GM12891 (cell line): ENCODE data around the gene MAGEA8.
"Not testable (repeated sequence)": the region's sequence is repeated elsewhere in the genome, so short reads cannot be mapped to it uniquely, and the experiment has no call there.

Source experiments
- DNase-seq: peaks from one replicate; pipeline ENCODE4 v3.0.0; 2011; ENCODE audit warnings: low spot score; ENCODE audit not compliant: insufficient read length
- FAIRE-seq: peaks from 2 replicates; lab custom pipeline; 2011; peaks lifted over from hg19 to GRCh38; lab: Jason Lieb, UNC
- PAX5 ChIP-seq: IDR thresholded peaks from 2 replicates; pipeline ENCODE4 v1.6.1; 2011; ENCODE audit warnings: low read length, moderate library complexity, mild to moderate bottlenecking; ENCODE audit not compliant: insufficient read depth, severe bottlenecking
- POLR2A ChIP-seq: IDR thresholded peaks from 2 replicates; pipeline ENCODE4 v1.6.1; 2011; ENCODE audit warnings: low read depth, low read length, control low read depth
- POLR2AphosphoS5 ChIP-seq: IDR thresholded peaks from 2 replicates; pipeline ENCODE4 v1.6.1; 2011; ENCODE audit warnings: low read depth, low read length, control low read depth
- POU2F2 ChIP-seq: IDR thresholded peaks from 2 replicates; pipeline ENCODE4 v1.6.1; 2011; ENCODE audit warnings: low read depth, mild to moderate bottlenecking, control low read depth, low read length, moderate library complexity
- SPI1 ChIP-seq: IDR thresholded peaks from 2 replicates; pipeline ENCODE4 v1.6.1; 2011; ENCODE audit warnings: low read depth, low read length, control low read depth
- TAF1 ChIP-seq: IDR thresholded peaks from 2 replicates; pipeline ENCODE4 v1.6.1; 2011; ENCODE audit warnings: low read depth, low read length, control low read depth

MAGEA8 gene

DNA sequence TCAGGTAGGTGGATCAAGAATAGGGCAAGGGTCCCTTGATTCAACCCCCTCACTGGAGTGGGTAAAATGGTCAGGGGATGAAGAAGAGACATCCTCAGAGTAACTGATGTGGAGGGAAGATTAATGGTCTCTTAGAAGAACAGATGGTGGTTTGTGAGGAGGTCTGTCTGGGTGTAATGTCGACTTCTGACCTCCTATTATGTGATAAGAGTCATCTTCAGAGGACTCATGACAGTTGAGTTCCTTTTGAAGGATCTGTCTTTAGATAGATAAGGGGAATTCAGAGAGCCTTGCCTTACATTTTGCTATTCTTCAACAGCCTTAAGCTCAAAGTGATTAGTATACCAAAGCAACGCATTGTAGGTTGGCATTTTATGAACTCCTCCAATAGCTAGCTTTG lies 27.1 kb upstream of the MAGEA8 start:
- DNase-seq = no peak
- no peak for FAIRE-seq
- TF ChIP-seq PAX5 (no peak), SPI1 (no peak), POLR2AphosphoS5 (no peak), POLR2A (no peak), TAF1 (no peak), POU2F2 (no peak)

GRCh38 chrX:149858592-149858991 lies 22.4 kb upstream of the MAGEA8 start:
- DNase-seq (no peak), FAIRE-seq (no peak)
- TF ChIP-seq POU2F2 = no peak

GRCh38 chrX:149860445-149860844 lies 20.5 kb upstream of the MAGEA8 start:
- no peak for TF ChIP-seq SPI1
- TF ChIP-seq PAX5 = no peak
- TF ChIP-seq POU2F2 = no peak
- TF ChIP-seq POLR2A = no peak
- no peak for TF ChIP-seq TAF1
- no peak for TF ChIP-seq POLR2AphosphoS5
- FAIRE-seq (peak; percentile 48), DNase-seq (no peak)

DNA sequence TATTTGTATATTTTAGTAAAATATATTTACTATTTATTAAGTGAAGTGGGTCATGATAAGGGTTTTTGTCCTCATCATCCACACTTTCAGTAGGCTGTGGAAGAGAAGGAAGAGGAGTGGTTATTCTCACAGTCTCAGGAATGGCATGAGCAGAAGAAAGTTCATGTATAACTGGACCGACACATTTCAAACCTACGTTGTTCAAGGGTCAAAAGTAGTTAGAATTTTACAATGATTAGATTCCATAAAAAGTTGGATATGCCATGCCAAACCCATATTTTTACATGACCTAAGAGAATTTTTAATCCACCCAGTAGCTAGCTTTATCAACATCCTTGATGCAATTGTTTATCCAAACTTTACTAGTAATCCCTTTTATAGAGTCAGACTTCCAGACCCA lies 15.6 kb upstream of the MAGEA8 start:
- TF ChIP-seq PAX5 = no peak
- no peak for TF ChIP-seq SPI1
- no peak for TF ChIP-seq POLR2A
- no peak for TF ChIP-seq TAF1
- TF ChIP-seq POU2F2 = no peak
- no peak for TF ChIP-seq POLR2AphosphoS5
- FAIRE-seq (no peak), DNase-seq (no peak)

DNA sequence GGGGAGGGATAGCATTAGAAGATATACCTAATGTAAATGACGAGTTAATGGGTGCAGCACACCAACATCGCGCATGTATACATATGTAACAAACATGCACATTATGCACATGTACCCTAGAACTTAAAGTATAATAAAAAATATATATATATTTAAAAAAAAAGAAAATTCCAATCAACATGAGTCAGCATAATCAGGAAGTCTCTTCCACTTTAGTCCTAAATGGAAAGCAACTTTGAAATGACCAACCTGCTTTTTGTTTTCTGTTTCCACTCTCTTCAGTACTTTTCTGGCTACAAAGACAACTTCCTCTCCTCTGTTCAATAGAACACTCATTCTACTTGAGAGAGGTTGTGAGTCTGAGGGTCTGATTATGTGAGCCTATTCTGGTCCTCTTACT lies 13.5 kb upstream of the MAGEA8 start:
- no peak for FAIRE-seq
- DNase-seq = no peak
- TF ChIP-seq PAX5 = no peak
- no peak for TF ChIP-seq TAF1
- no peak for TF ChIP-seq POU2F2
- no peak for TF ChIP-seq SPI1
- no peak for TF ChIP-seq POLR2A
- TF ChIP-seq POLR2AphosphoS5 = no peak

GRCh38 chrX:149870840-149871239 lies 10.1 kb upstream of the MAGEA8 start:
- FAIRE-seq (no peak), DNase-seq (no peak)
- TF ChIP-seq POU2F2 (no peak), PAX5 (no peak), TAF1 (no peak), SPI1 (no peak), POLR2AphosphoS5 (no peak), POLR2A (no peak)

DNA sequence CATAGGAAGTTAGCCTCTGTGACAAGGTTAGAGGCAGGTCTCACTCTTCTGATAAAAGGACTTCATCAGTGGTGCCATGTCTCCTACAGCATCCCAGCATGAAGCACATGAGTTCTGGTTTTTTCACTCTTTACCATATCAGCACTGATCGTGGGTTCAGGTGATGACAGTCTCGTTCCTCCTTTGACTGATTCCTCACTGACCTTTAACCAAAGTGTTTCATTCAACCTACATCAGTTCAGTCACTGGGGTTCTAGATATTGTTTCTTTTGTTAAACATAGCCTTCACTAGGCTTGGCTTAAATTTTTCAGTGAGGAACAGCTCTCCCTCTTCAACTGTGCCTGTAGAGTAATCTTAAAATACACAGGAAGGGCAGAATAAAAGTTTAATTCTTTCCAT lies 9.6 kb upstream of the MAGEA8 start:
- DNase-seq (no peak), FAIRE-seq (no peak)
- TF ChIP-seq PAX5 (no peak), SPI1 (no peak)

- DNase-seq = peak; percentile 19
- FAIRE-seq = peak; percentile 95
- no peak for TF ChIP-seq SPI1
- no peak for TF ChIP-seq POLR2AphosphoS5
- TF ChIP-seq POU2F2 = no peak
- TF ChIP-seq TAF1 = no peak
- no peak for TF ChIP-seq PAX5
- no peak for TF ChIP-seq POLR2A
Measured at GRCh38 chrX:149871940-149872339, 9.0 kb upstream of the MAGEA8 start.

DNA sequence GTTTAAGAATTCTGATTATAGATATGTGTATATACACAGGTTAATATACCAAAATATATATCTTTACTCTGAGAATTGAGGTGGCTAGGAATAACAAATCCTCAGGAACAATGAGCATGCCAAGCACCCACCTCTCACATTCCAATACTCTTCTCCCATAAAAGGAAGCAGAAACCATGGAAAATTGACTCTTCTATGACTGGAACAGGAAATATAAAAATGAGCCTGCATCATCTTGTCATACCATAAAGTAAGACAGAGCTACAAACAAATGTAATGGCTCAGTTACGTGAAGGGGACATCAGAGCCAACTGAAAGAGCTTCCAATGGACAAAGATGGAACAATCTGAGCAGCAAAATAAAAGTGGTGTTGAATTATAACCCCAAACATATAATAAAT lies 3.8 kb upstream of the MAGEA8 start:
- TF ChIP-seq POLR2AphosphoS5 (no peak), POU2F2 (no peak)
- FAIRE-seq (no peak), DNase-seq (no peak)

DNA sequence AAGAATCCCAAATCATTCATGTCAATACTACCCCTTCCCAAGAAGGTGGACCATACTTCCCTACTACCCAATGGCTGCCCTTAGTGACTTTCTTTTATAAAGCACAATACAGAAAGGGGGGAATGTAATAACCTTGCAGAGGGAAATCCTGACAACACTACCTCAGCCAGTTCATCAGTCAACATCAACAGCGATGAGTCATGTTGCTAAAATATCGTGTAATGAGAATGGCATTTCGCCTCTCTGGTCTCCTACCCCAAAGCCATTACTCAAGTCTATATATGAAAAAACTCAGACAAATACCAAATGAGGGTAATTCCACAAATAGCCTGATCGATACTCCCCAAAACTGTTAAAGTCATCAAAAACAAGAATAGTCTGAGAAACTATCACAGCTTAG lies 3.3 kb upstream of the MAGEA8 start:
- TF ChIP-seq TAF1 (no peak), POLR2AphosphoS5 (no peak), POLR2A (no peak), SPI1 (no peak), POU2F2 (no peak), PAX5 (no peak)
- no peak for DNase-seq
- no peak for FAIRE-seq

DNA sequence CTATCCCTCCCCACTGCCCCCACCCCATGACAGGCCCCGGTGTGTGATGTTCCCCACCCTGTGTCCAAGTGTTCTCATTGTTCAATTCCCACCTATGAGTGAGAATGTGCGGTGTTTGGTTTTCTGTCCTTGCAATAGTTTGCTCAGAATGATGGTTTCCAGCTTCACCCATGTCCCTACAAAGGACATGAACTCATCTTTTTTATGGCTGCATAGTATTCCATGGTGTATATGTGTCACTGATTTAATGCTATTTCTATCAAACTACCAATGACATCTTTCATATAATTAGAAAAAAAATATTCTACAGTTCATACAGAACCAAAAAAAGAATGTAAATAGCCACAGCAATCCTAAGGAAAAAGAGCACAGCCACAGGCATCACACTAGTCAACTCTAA lies 9.8 kb downstream of the MAGEA8 start:
- FAIRE-seq, DNase-seq: not testable (repeated sequence)

DNA sequence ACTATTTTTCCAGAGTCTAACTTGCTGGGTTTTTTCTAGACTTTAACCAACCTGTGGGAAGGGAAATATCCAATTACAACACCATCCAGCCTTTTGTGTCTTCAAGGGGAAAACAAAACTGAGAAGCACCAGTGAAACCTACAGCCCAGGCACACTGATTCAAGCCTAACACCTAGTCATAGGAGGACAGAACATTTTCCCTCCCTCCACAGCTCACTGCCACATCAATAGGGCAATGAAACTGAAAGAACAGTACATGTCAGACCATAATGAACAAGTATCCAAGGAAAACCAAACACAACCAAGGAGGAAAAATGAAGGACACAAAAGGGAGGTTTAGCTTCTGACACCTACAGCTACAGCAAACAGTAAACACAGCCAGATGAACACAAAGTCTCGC lies 17.6 kb downstream of the MAGEA8 start:
- peak; percentile 88 for FAIRE-seq
- DNase-seq = no peak
- TF ChIP-seq TAF1 = no peak
